ENCODE data around the gene ACTR3.
A peak's percentile ranks its signal among the peaks of the same experiment; 100 is the strongest.

Gene ACTR3

GRCh38 chr2:113981404-113982134 is 91.7 kb downstream of the ACTR3 start:
- peak; percentile 60 for DNase-seq (ENCODE audit: low read depth)
- H3K4me3 ChIP-seq (ENCODE audit: low read depth, low read length): no peak overlapping the region

- DNase-seq (ENCODE audit: low read depth): no peak
- no peak overlapping the region for H3K4me3 ChIP-seq (ENCODE audit: low read depth, low read length)
Observed at GRCh38 chr2:113985554-113986397, 95.9 kb downstream of the ACTR3 start.

- no peak for DNase-seq (ENCODE audit: low read depth)
- no peak overlapping the region for H3K4me3 ChIP-seq (ENCODE audit: low read depth, low read length)
Observed at GRCh38 chr2:113986762-113987290, 96.9 kb downstream of the ACTR3 start.

- H3K4me3 ChIP-seq (ENCODE audit: low read depth, low read length): no peak overlapping the region
- DNase-seq (ENCODE audit: low read depth): peak; percentile 62
Observed at GRCh38 chr2:113992090-113992489, 102.2 kb downstream of the ACTR3 start.

- H3K4me3 ChIP-seq (ENCODE audit: low read depth, low read length): no peak overlapping the region
- DNase-seq (ENCODE audit: low read depth): no peak
Observed at GRCh38 chr2:113996671-113997594, 107.0 kb downstream of the ACTR3 start.

GRCh38 chr2:114001152-114001551 is 111.3 kb downstream of the ACTR3 start:
- H3K4me3 ChIP-seq (ENCODE audit: low read depth, low read length): no peak overlapping the region

GRCh38 chr2:114001937-114002336 is 112.0 kb downstream of the ACTR3 start:
- DNase-seq (ENCODE audit: low read depth): no peak
- H3K4me3 ChIP-seq (ENCODE audit: low read depth, low read length): no peak overlapping the region

More at GRCh38 chr2:114001152-114001551, 111.3 kb downstream of the ACTR3 start:
- no peak for DNase-seq (ENCODE audit: low read depth)

- H3K4me3 ChIP-seq (ENCODE audit: low read depth, low read length): no peak overlapping the region
- no peak for DNase-seq (ENCODE audit: low read depth)
Observed at GRCh38 chr2:114005110-114005783, 115.4 kb downstream of the ACTR3 start.

- no peak for DNase-seq (ENCODE audit: low read depth)
Observed at GRCh38 chr2:114006460-114006859, 116.6 kb downstream of the ACTR3 start.

GRCh38 chr2:114007436-114007835 is 117.5 kb downstream of the ACTR3 start:
- no peak for DNase-seq (ENCODE audit: low read depth)
- no peak overlapping the region for H3K4me3 ChIP-seq (ENCODE audit: low read depth, low read length)

More at GRCh38 chr2:114006460-114006859, 116.6 kb downstream of the ACTR3 start:
- H3K4me3 ChIP-seq (ENCODE audit: low read depth, low read length): no peak overlapping the region

- DNase-seq (ENCODE audit: low read depth): no peak
- no peak overlapping the region for H3K4me3 ChIP-seq (ENCODE audit: low read depth, low read length)
Observed at GRCh38 chr2:114008720-114009119, 118.8 kb downstream of the ACTR3 start.

GRCh38 chr2:114009205-114009944 is 119.5 kb downstream of the ACTR3 start:
- DNase-seq (ENCODE audit: low read depth): no peak
- no peak overlapping the region for H3K4me3 ChIP-seq (ENCODE audit: low read depth, low read length)

GRCh38 chr2:114010001-114010400 is 120.1 kb downstream of the ACTR3 start:
- no peak for DNase-seq (ENCODE audit: low read depth)
- H3K4me3 ChIP-seq (ENCODE audit: low read depth, low read length): no peak overlapping the region

GRCh38 chr2:114011713-114012112 is 121.8 kb downstream of the ACTR3 start:
- no peak overlapping the region for H3K4me3 ChIP-seq (ENCODE audit: low read depth, low read length)
- no peak for DNase-seq (ENCODE audit: low read depth)

All from skeletal muscle cell (primary cell).